HG02610 (cell line): ENCODE measurements around the gene KCTD19.
A peak's percentile ranks its signal among the peaks of the same experiment; 100 is the strongest.

Experiments used
- ATAC-seq: cut with Tn5 transposase; IDR thresholded peaks from one replicate; pipeline ENCODE4 v1.9.1; 2021; ENCODE audit warnings: mild to moderate bottlenecking, moderate library complexity; ENCODE audit not compliant: unreplicated experiment

The KCTD19 gene

DNA sequence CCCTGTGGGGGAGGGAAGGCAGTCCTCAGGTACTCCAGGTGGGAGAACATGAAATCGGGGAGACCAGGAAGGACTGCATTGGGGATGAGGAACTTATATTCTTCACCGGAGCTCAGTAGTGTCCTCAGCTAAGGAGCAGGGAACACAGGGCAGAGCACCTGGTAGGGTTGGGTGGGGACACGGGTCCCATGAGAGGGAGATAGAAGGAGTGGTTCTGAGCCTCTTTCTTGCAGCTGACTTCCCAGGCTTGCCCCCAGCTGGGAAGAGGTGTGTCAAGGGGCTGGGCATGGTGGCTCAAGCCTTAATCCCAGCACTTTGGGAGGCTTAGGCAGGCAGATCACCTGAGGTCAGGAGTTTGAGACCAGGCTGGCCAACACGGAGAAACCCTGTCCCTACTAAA lies 81.4 kb downstream of the KCTD19 start:
- ATAC-seq = no peak

DNA sequence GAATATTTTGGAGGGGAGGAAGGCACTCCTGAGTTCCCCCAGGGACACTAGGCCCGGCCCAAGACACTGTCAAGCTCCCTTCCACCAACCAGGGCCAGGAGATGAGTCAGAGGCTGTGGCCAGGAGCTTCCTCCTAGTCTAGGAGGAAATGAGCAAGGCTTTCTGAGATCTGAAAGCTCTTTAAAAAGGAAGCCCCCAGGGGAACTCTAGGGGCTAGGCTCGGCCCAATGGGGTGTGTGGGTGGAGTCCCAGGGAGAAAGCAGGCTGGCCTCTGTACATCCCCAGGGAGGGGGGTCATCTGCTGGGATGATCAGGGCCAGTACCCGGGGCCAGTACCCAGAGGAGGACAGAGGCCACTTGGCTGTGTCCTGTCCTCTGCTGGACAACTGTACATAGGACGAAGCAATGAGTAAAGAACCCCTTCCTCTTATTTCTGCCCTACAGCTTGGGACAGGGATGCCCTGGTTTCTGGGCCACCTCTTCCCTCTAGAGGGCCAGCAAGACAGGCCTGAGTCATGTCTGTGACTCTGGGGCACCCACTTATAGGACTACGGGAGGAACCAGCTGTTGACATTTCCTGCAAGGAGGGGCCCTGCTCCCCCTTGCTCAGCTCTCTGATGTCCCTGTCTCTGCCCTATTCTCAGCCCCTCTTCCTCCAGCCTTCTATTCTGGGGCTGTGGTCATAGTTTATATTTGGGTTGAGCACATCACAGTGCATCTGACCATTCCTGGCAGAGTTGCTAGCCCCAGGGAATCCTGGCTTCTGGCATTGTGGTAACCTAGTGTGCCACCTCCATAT lies 82.0 kb downstream of the KCTD19 start:
- ATAC-seq = peak; percentile 57

GRCh38 chr16:67243481-67243880 lies 83.1 kb downstream of the KCTD19 start:
- ATAC-seq = no peak

- ATAC-seq = no peak
These were observed 84.3 kb downstream of the KCTD19 start for GRCh38 chr16:67242138-67242730.

- ATAC-seq = no peak
These were observed 85.3 kb downstream of the KCTD19 start for GRCh38 chr16:67241008-67241900.

GRCh38 chr16:67240506-67240905 lies 86.0 kb downstream of the KCTD19 start:
- no peak for ATAC-seq
